ENCODE measurements around the gene CHCHD6. TPM values are rescaled to one million over a fixed set of nuclear protein-coding genes. Genes with fewer than 3 reads are reported as not detected.

CHCHD6 gene
- polyA plus RNA-seq, 4 donors = 16.9 to 24.7 (median 22.0) TPM

- DNase-seq (ENCODE audit: low read depth in 4 of 4, low spot score in 2 of 4) = no peak
Measured at GRCh38 chr3:126811530-126811929, 107.5 kb downstream of the CHCHD6 start.

DNA sequence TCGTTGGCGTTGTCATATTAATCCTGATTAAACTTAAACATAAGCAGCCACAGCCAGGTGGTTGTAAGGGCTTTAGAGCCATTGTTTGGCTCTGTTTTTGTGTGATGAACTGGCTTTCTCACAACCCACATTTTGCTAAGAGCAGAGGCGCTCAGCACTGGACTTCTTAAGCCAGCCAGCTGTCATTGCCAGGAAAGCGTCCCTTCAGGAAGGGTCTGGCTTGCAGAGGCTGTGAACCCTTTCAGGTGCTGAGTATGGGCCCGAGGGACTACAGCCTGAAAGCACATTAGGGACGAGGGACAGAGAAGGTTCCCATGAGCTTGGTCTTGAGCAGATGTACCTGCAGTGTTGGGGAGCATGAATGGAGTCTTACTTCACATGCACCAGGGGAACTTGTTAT lies 112.3 kb downstream of the CHCHD6 start:
- DNase-seq (ENCODE audit: low read depth in 4 of 4, low spot score in 2 of 4) = no peak

GRCh38 chr3:126816986-126817777 lies 113.1 kb downstream of the CHCHD6 start:
- peak; percentile 7 to 21 (median 16) for DNase-seq (ENCODE audit: low read depth in 4 of 4, low spot score in 2 of 4)

- DNase-seq (ENCODE audit: low read depth in 4 of 4, low spot score in 2 of 4) = no peak
Measured at GRCh38 chr3:126817781-126818180, 113.7 kb downstream of the CHCHD6 start.

- no peak for DNase-seq (ENCODE audit: low read depth in 4 of 4, low spot score in 2 of 4)
Measured at GRCh38 chr3:126818400-126819095, 114.5 kb downstream of the CHCHD6 start.

DNA sequence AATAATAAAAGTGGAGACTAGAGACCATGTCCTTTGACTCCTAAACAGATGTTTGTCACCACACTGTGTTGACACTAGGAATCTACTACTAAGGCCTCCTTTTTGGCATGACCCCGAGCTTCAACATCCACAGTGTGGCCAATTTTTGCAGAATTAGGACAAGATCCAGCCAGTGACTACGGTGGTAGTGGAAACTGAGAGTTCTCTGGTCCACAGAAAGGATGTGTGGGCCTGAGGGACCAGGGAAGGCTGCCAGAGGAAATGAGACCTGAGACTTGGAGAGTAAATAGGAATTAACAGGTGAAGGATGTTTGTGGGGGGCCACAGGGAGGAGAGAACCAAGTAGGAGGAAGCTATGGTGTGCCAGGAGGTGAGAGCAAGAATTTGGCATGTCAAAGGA lies 122.7 kb downstream of the CHCHD6 start:
- DNase-seq (ENCODE audit: low read depth in 4 of 4, low spot score in 2 of 4) = no peak

- no peak for DNase-seq (ENCODE audit: low read depth in 4 of 4, low spot score in 2 of 4)
Measured at GRCh38 chr3:126827121-126827520, 123.1 kb downstream of the CHCHD6 start.

- DNase-seq (ENCODE audit: low read depth in 4 of 4, low spot score in 2 of 4) = no peak
Measured at GRCh38 chr3:126828306-126828705, 124.3 kb downstream of the CHCHD6 start.

DNA sequence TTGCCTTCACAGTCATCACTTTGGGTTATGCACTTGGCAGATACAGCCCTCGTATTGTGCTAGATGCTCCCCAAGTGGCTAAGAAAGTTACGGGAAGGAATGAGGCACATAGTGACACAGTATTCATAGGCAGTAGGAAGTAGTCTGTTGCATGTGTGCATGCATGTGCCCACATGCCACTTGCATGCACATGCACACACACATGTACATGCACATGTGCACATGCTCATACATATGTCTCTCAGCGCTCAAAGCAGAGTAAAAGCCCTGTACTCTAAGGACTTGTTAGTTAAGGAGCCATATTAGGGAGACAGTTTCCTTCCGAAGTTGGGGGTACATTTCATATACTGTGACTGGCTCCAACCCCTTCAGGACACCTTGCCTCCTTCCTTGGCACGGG lies 128.9 kb downstream of the CHCHD6 start:
- no peak for DNase-seq (ENCODE audit: low read depth in 4 of 4, low spot score in 2 of 4)

DNA sequence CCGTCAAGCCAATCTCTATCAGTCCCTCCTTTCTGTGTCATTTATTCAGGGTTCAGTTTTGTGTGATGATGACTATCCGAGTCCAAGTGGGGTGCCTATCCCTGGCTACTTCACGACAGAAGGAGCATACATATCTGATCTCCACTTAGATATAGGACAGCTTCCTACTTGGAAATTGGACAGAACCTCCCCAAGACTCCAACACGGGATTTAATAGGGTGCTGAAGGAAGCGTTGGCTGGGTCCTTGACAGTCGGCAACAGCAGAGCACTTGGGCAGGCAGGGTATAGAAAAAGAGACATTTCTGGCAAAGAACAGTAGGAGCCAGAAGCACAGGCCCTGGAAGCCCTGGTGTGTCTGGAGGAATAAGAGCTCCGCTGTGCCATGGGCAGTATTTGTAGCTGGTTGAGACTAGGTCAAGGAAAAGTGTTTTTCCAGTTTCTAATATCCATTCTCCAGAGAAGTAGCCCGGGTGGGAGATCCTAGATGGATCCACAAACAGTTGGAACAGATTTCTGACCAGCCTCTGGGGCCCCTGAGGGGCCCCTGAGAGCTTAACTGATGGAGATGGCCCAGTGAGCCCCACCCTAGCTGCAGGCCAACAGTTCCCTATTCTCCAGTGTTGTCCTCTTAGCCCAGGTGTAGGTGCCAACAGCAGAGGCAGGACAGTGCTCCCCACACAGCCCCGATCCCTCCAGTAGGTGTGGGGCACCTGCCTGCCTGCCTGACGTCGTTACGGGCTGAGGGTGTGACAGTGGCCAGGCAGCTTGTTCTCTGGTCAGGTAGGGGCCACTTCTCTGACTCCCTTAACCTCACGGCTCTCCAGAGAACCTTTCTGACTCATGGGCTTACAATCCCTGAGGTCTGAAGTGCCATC lies 130.8 kb downstream of the CHCHD6 start:
- DNase-seq (ENCODE audit: low read depth in 4 of 4, low spot score in 2 of 4) = no peak

- DNase-seq (ENCODE audit: low read depth in 4 of 4, low spot score in 2 of 4) = no peak
Measured at GRCh38 chr3:126835472-126836219, 131.6 kb downstream of the CHCHD6 start.

DNA sequence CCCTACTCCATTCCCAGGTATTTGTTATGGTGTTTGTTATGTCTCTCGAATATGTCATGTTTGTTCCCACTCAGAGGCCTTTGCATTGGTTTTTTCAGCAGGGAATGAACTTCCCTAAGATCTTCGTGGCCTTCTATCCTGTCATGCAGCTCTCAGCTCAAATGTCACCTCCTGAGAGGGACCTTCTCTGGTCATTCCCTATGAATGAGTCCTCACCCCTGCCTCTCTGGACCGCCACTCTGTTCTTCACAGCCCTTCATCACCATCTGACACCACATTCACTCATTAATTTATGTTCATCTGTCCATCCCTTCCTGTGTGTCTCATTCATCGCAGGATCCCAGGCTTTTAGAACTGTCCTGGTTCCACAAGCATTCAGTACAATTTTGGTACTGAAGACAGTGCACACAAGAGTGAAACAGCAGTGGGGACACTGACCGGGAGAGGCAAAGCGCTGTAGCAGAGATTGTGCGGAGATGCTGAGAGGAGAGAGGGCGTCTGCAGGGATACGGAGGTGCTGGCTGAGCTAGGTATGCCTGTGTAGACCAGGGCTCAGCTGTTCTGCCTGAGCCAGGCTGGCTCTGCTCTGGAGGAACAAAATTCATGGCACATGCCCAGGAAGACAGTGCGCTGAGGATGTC lies 132.3 kb downstream of the CHCHD6 start:
- no peak for DNase-seq (ENCODE audit: low read depth in 4 of 4, low spot score in 2 of 4)

- no peak for DNase-seq (ENCODE audit: low read depth in 4 of 4, low spot score in 2 of 4)
Measured at GRCh38 chr3:126837773-126838172, 133.7 kb downstream of the CHCHD6 start.

- DNase-seq (ENCODE audit: low read depth in 4 of 4, low spot score in 2 of 4) = no peak
Measured at GRCh38 chr3:126845920-126846715, 142.1 kb downstream of the CHCHD6 start.

GRCh38 chr3:126847061-126847460 lies 143.0 kb downstream of the CHCHD6 start:
- DNase-seq (ENCODE audit: low read depth in 4 of 4, low spot score in 2 of 4) = no peak

DNA sequence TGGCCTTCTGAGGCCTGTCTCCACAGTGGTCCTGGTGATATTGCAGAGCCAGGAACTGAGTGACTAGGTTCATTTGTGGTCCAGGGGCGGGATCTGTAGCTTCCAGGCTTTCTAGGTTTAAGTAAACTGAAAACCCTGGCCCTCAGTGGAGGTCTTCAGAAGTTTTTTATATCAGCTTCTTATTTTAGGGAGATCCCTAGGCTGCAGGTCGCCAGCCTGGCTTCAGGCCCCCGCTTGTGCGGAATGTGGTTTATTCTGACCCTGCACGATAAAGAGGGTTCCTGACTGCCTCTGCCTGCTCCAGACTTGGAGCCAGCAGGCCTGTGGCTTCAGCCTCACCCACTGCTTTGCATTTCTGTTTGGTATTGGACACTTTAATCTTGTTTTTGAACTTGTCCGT lies 145.0 kb downstream of the CHCHD6 start:
- no peak for DNase-seq (ENCODE audit: low read depth in 4 of 4, low spot score in 2 of 4)

- no peak for DNase-seq (ENCODE audit: low read depth in 4 of 4, low spot score in 2 of 4)
Measured at GRCh38 chr3:126849768-126850167, 145.7 kb downstream of the CHCHD6 start.

- DNase-seq (ENCODE audit: low read depth in 4 of 4, low spot score in 2 of 4) = peak in 1 of 4 donors; percentile 24
Measured at GRCh38 chr3:126850370-126851085, 146.5 kb downstream of the CHCHD6 start.

Measured in left renal cortex interstitium (tissue), 4 donors.